Osteoblast (primary cell): ENCODE results near the gene AKAP17A. TPM values are rescaled to one million over a fixed set of nuclear protein-coding genes. Genes with fewer than 3 reads are reported as not detected.
A peak's percentile ranks its signal among the peaks of the same experiment; 100 is the strongest.

ENCODE experiments used
- DNase-seq: peaks from one replicate; pipeline ENCODE4 v3.0.0; 2011; ENCODE audit warnings: low spot score, mixed read lengths; ENCODE audit not compliant: insufficient read length; ENCODE audit errors: missing footprints
- H2AFZ ChIP-seq: 2 replicates; pipeline ENCODE4 v1.6.0; 2011; ENCODE audit warnings: mild to moderate bottlenecking, low read length
- H3K27ac ChIP-seq: 2 replicates; pipeline ENCODE4 v1.5.1; 2011; ENCODE audit warnings: mild to moderate bottlenecking, low read depth, low read length, moderate library complexity
- H3K27me3 ChIP-seq: 2 replicates; pipeline ENCODE4 v1.6.0; 2012; ENCODE audit warnings: mild to moderate bottlenecking, control low read depth, inconsistent platforms, low read length, moderate library complexity; ENCODE audit not compliant: insufficient read depth
- H3K36me3 ChIP-seq: 2 replicates; pipeline ENCODE4 v1.5.1; 2011; ENCODE audit warnings: mild to moderate bottlenecking, low read length, control low read depth, moderate library complexity; ENCODE audit not compliant: insufficient read depth
- H3K4me1 ChIP-seq: 2 replicates; pipeline ENCODE4 v1.5.1; 2011; ENCODE audit warnings: mild to moderate bottlenecking, low read length, control low read depth, moderate library complexity; ENCODE audit not compliant: insufficient read depth
- H3K4me2 ChIP-seq: 2 replicates; pipeline ENCODE4 v1.6.0; 2011; ENCODE audit warnings: mild to moderate bottlenecking, low read length; ENCODE audit not compliant: insufficient read depth
- H3K4me3 ChIP-seq: fragments of 200-600 bp; sonication (generic); 3 replicates; pipeline ENCODE4 v1.5.1; 2012; ENCODE audit warnings: mild to moderate bottlenecking, low read length, inconsistent platforms; ENCODE audit not compliant: insufficient read depth
- H3K79me2 ChIP-seq: 2 replicates; pipeline ENCODE4 v1.6.0; 2012; ENCODE audit warnings: mild to moderate bottlenecking, low read length, control low read depth, inconsistent platforms; ENCODE audit not compliant: insufficient read depth
- H3K9me3 ChIP-seq: 2 replicates; pipeline ENCODE4 v1.5.1; 2011; ENCODE audit warnings: low read depth, low read length, control low read depth
- H4K20me1 ChIP-seq: 2 replicates; pipeline ENCODE4 v1.6.0; 2012; ENCODE audit warnings: mild to moderate bottlenecking, low read length, control low read depth; ENCODE audit not compliant: insufficient read depth
- CTCF ChIP-seq: IDR thresholded peaks from 2 replicates; pipeline ENCODE4 v1.5.1; 2011; ENCODE audit warnings: mild to moderate bottlenecking, low read depth, low read length, moderate library complexity; ENCODE audit errors: extremely low read depth
- total RNA-seq: library from RNA; depleted of rRNA; stranded (reverse); fragments of >200 nt; gene quantifications from 2 replicates; pipeline ENCODE4 v1.2.3, GENCODE V29; 2012

Gene AKAP17A
- total RNA-seq, 1 donor = 18.5 TPM

GRCh38 chrX:1576201-1576992 is 15.0 kb upstream of the AKAP17A start:
- H3K79me2 ChIP-seq = no peaks in the 10 kb centered on the region
- no peak for DNase-seq
- H3K27me3 ChIP-seq = no peaks in the 10 kb centered on the region

GRCh38 chrX:1577845-1578244 is 13.6 kb upstream of the AKAP17A start:
- no peak overlapping the region for H3K4me3 ChIP-seq
- DNase-seq = no peak
- TF ChIP-seq CTCF = no peak
- H3K9me3 ChIP-seq = no peaks in the 10 kb centered on the region
- no peaks in the 10 kb centered on the region for H3K27me3 ChIP-seq
- no peaks in the 10 kb centered on the region for H3K79me2 ChIP-seq
- no peak overlapping the region for H3K4me2 ChIP-seq
- H3K27ac ChIP-seq = no peak overlapping the region
- H3K36me3 ChIP-seq = no peaks in the 10 kb centered on the region
- no peaks in the 10 kb centered on the region for H4K20me1 ChIP-seq
- no peak overlapping the region for H2AFZ ChIP-seq
- H3K4me1 ChIP-seq = no peaks in the 10 kb centered on the region

More at GRCh38 chrX:1576201-1576992, 15.0 kb upstream of the AKAP17A start:
- no peaks in the 10 kb centered on the region for H4K20me1 ChIP-seq
- TF ChIP-seq CTCF = no peak
- H2AFZ ChIP-seq = no peak overlapping the region
- H3K4me2 ChIP-seq = no peak overlapping the region
- H3K4me1 ChIP-seq = no peaks in the 10 kb centered on the region
- H3K36me3 ChIP-seq = no peaks in the 10 kb centered on the region
- no peaks in the 10 kb centered on the region for H3K9me3 ChIP-seq
- no peak overlapping the region for H3K4me3 ChIP-seq
- H3K27ac ChIP-seq = no peak overlapping the region

GRCh38 chrX:1578511-1579173 is 12.8 kb upstream of the AKAP17A start:
- Histone ChIP-seq H3K4me2 (no peak overlapping the region), H3K36me3 (no peaks in the 10 kb centered on the region), H3K27ac (no peak overlapping the region), H3K4me3 (no peak overlapping the region), H3K79me2 (no peaks in the 10 kb centered on the region), H3K9me3 (no peaks in the 10 kb centered on the region), H4K20me1 (no peaks in the 10 kb centered on the region), H3K4me1 (no peaks in the 10 kb centered on the region), H2AFZ (no peak overlapping the region), H3K27me3 (no peaks in the 10 kb centered on the region)
- TF ChIP-seq CTCF = no peak
- DNase-seq = no peak

GRCh38 chrX:1581132-1581531 is 10.3 kb upstream of the AKAP17A start:
- peak; percentile 88 for DNase-seq

More at GRCh38 chrX:1581132-1581531, 10.3 kb upstream of the AKAP17A start:
- H4K20me1 ChIP-seq = no peaks in the 10 kb centered on the region
- TF ChIP-seq CTCF = peak; percentile 78
- no peak overlapping the region for H3K4me2 ChIP-seq
- no peaks in the 10 kb centered on the region for H3K27me3 ChIP-seq
- no peak overlapping the region for H3K27ac ChIP-seq
- no peaks in the 10 kb centered on the region for H3K9me3 ChIP-seq
- no peaks in the 10 kb centered on the region for H3K4me1 ChIP-seq
- no peaks in the 10 kb centered on the region for H3K36me3 ChIP-seq
- H3K79me2 ChIP-seq = no peaks in the 10 kb centered on the region
- H3K4me3 ChIP-seq = no peak overlapping the region
- no peak overlapping the region for H2AFZ ChIP-seq
